HG03439 (cell line): ENCODE results near the gene ROR2.
"Not testable (repeated sequence)": the region's sequence is repeated elsewhere in the genome, so short reads cannot be mapped to it uniquely, and the experiment has no call there.

Experiments
- ATAC-seq: cut with Tn5 transposase; IDR thresholded peaks from one replicate; pipeline ENCODE4 v1.9.1; 2021; ENCODE audit warnings: mild to moderate bottlenecking, moderate library complexity; ENCODE audit not compliant: unreplicated experiment

The ROR2 gene

GRCh38 chr9:91924090-91924489 is 25.9 kb downstream of the ROR2 start:
- ATAC-seq: no peak

- ATAC-seq: no peak
Measured at GRCh38 chr9:91923145-91923544, 26.9 kb downstream of the ROR2 start.

- no peak for ATAC-seq
Measured at GRCh38 chr9:91921371-91921770, 28.7 kb downstream of the ROR2 start.

- ATAC-seq: no peak
Measured at GRCh38 chr9:91920630-91921350, 29.2 kb downstream of the ROR2 start.

GRCh38 chr9:91919621-91920020 is 30.4 kb downstream of the ROR2 start:
- no peak for ATAC-seq

GRCh38 chr9:91917436-91917835 is 32.6 kb downstream of the ROR2 start:
- ATAC-seq: no peak

GRCh38 chr9:91915524-91916263 is 34.3 kb downstream of the ROR2 start:
- no peak for ATAC-seq

- ATAC-seq: no peak
Measured at GRCh38 chr9:91914937-91915336, 35.1 kb downstream of the ROR2 start.

GRCh38 chr9:91914404-91914803 is 35.6 kb downstream of the ROR2 start:
- no peak for ATAC-seq

GRCh38 chr9:91913986-91914385 is 36.0 kb downstream of the ROR2 start:
- ATAC-seq: no peak

- no peak for ATAC-seq
Measured at GRCh38 chr9:91913096-91913495, 36.9 kb downstream of the ROR2 start.

GRCh38 chr9:91911657-91912056 is 38.4 kb downstream of the ROR2 start:
- ATAC-seq: no peak

GRCh38 chr9:91909256-91909655 is 40.8 kb downstream of the ROR2 start:
- ATAC-seq: not testable (repeated sequence)

GRCh38 chr9:91908746-91909145 is 41.3 kb downstream of the ROR2 start:
- ATAC-seq: no peak

- ATAC-seq: no peak
Measured at GRCh38 chr9:91908293-91908623, 41.8 kb downstream of the ROR2 start.

- no peak for ATAC-seq
Measured at GRCh38 chr9:91907484-91908292, 42.3 kb downstream of the ROR2 start.

- ATAC-seq: no peak
Measured at GRCh38 chr9:91905991-91906469, 44.0 kb downstream of the ROR2 start.

- ATAC-seq: no peak
Measured at GRCh38 chr9:91905237-91905650, 44.8 kb downstream of the ROR2 start.

- no peak for ATAC-seq
Measured at GRCh38 chr9:91904588-91905236, 45.3 kb downstream of the ROR2 start.

GRCh38 chr9:91903126-91903911 is 46.7 kb downstream of the ROR2 start:
- no peak for ATAC-seq
